MM.1S (cell line): ENCODE data around the gene PDPN.

Experiments
- DNase-seq: peaks from one replicate; pipeline ENCODE4 v3.0.0-alpha.2; 2015
- H2AFZ ChIP-seq: fragments of 300-600 bp; sonication (generic); 2 replicates; pipeline ENCODE4 v1.6.0; 2016; ENCODE audit warnings: antibody characterized with exemption, low read length
- H3F3A ChIP-seq: fragments of 300-600 bp; sonication (generic); 2 replicates; pipeline ENCODE4 v1.6.1; 2016; ENCODE audit warnings: mild to moderate bottlenecking, antibody characterized with exemption, low read length, moderate library complexity, mixed read lengths; ENCODE audit not compliant: insufficient read depth
- H3K27ac ChIP-seq: fragments of 300-600 bp; sonication (generic); 2 replicates; pipeline ENCODE4 v1.5.1; 2016; ENCODE audit warnings: mild to moderate bottlenecking, low read length
- H3K27me3 ChIP-seq: fragments of 300-600 bp; sonication (generic); replicated peaks from 2 replicates; pipeline ENCODE4 v1.6.0; 2016; ENCODE audit warnings: low read length; ENCODE audit not compliant: insufficient read depth
- H3K36me3 ChIP-seq: fragments of 300-600 bp; sonication (generic); replicated peaks from 2 replicates; pipeline ENCODE4 v1.6.1; 2016; ENCODE audit warnings: mild to moderate bottlenecking, low read length, mixed read lengths; ENCODE audit not compliant: insufficient read depth
- H3K4me1 ChIP-seq: fragments of 300-600 bp; sonication (generic); 2 replicates; pipeline ENCODE4 v1.6.1; 2016; ENCODE audit warnings: low read length, mixed read lengths
- H3K4me2 ChIP-seq: fragments of 300-600 bp; sonication (generic); 2 replicates; pipeline ENCODE4 v1.6.0; 2016; ENCODE audit warnings: low read depth, low read length
- H3K4me3 ChIP-seq: fragments of 300-600 bp; sonication (generic); 2 replicates; pipeline ENCODE4 v1.5.1; 2016; ENCODE audit warnings: low read length, mixed read lengths
- H3K79me2 ChIP-seq: fragments of 300-600 bp; sonication (generic); 2 replicates; pipeline ENCODE4 v1.6.1; 2016; ENCODE audit warnings: mixed run types, low read length, mixed read lengths
- H3K9ac ChIP-seq: fragments of 300-600 bp; sonication (generic); 2 replicates; pipeline ENCODE4 v1.6.1; 2016; ENCODE audit warnings: low read length, mixed read lengths
- H3K9me2 ChIP-seq: fragments of 300-600 bp; sonication (generic); replicated peaks from 2 replicates; pipeline ENCODE4 v1.6.1; 2016; ENCODE audit warnings: mild to moderate bottlenecking, low read length, mixed read lengths; ENCODE audit not compliant: insufficient read depth
- H3K9me3 ChIP-seq: fragments of 300-600 bp; sonication (generic); replicated peaks from 2 replicates; pipeline ENCODE4 v1.6.1; 2016; ENCODE audit warnings: mild to moderate bottlenecking, low read length, mixed read lengths; ENCODE audit not compliant: insufficient read depth
- H4K20me1 ChIP-seq: fragments of 300-600 bp; sonication (generic); 2 replicates; pipeline ENCODE4 v1.6.1; 2016; ENCODE audit warnings: mild to moderate bottlenecking, low read length, moderate library complexity, mixed read lengths; ENCODE audit not compliant: insufficient read depth
- EZH2 ChIP-seq: fragments of 300-600 bp; sonication (generic); optimal IDR thresholded peaks from 2 replicates; pipeline ENCODE3; 2017; ENCODE audit warnings: low read depth, mild to moderate bottlenecking, antibody characterized with exemption, low read length, mixed read lengths
- EZH2phosphoT487 ChIP-seq: fragments of 300-600 bp; sonication (generic); IDR thresholded peaks from 2 replicates; pipeline ENCODE4 v1.6.1; 2018; ENCODE audit warnings: antibody characterized with exemption, low read length
- TF ChIP-seq, protein P1 (sequence below): fragments of 300-600 bp; sonication (generic); IDR thresholded peaks from 2 replicates; pipeline ENCODE4 v1.5.1; 2016; ENCODE audit warnings: antibody characterized with exemption, low read length, mixed read lengths

PDPN gene

GRCh38 chr1:13604721-13605120, 21.1 kb downstream of the PDPN start:
- DNase-seq, result no peak
- Histone ChIP-seq H3K36me3 (no peaks in the 10 kb centered on the region), H3K27ac (no peak overlapping the region), H4K20me1 (no peaks in the 10 kb centered on the region), H3K4me2 (no peak overlapping the region), H3K79me2 (no peaks in the 10 kb centered on the region), H3K27me3 (no peaks in the 10 kb centered on the region), H3K4me1 (no peaks in the 10 kb centered on the region), H3F3A (no peaks in the 10 kb centered on the region), H3K9me3 (no peaks in the 10 kb centered on the region), H3K9ac (no peak overlapping the region), H3K9me2 (no peaks in the 10 kb centered on the region), H2AFZ (no peak overlapping the region), H3K4me3 (no peak overlapping the region)
- no peak for TF ChIP-seq EZH2
- TF ChIP-seq, protein P1, sequence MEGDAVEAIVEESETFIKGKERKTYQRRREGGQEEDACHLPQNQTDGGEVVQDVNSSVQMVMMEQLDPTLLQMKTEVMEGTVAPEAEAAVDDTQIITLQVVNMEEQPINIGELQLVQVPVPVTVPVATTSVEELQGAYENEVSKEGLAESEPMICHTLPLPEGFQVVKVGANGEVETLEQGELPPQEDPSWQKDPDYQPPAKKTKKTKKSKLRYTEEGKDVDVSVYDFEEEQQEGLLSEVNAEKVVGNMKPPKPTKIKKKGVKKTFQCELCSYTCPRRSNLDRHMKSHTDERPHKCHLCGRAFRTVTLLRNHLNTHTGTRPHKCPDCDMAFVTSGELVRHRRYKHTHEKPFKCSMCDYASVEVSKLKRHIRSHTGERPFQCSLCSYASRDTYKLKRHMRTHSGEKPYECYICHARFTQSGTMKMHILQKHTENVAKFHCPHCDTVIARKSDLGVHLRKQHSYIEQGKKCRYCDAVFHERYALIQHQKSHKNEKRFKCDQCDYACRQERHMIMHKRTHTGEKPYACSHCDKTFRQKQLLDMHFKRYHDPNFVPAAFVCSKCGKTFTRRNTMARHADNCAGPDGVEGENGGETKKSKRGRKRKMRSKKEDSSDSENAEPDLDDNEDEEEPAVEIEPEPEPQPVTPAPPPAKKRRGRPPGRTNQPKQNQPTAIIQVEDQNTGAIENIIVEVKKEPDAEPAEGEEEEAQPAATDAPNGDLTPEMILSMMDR, result no peak
- no peak for TF ChIP-seq EZH2phosphoT487

DNA sequence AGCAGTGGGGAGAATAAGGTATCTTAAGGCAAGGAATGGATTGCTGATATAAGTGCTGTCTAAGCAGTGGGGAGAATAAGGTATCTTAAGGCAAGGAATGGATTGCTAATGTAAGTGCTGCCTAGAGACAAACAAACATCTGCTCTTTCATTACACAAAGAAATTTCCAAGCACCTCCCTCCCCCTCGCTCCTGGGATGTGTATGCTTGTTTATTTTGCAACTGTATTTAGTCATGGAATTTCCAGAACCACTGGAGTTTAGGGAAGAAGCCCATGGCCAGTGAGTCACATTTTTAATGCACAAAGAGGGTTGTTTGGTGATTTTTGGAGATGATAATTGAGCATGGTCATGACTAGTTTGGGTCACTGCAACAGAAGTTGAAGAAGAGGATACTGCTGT, 21.5 kb downstream of the PDPN start:
- Histone ChIP-seq H3K4me1 (no peaks in the 10 kb centered on the region), H3F3A (no peaks in the 10 kb centered on the region), H3K9me2 (no peaks in the 10 kb centered on the region), H3K9ac (no peak overlapping the region), H4K20me1 (no peaks in the 10 kb centered on the region), H3K27me3 (no peaks in the 10 kb centered on the region), H3K36me3 (no peaks in the 10 kb centered on the region), H3K27ac (no peak overlapping the region), H3K4me2 (no peak overlapping the region), H3K9me3 (no peaks in the 10 kb centered on the region), H3K4me3 (no peak overlapping the region), H3K79me2 (no peaks in the 10 kb centered on the region), H2AFZ (no peak overlapping the region)
- no peak for TF ChIP-seq EZH2phosphoT487
- TF ChIP-seq EZH2, result no peak
- TF ChIP-seq, protein P1, result no peak
- DNase-seq, result no peak

DNA sequence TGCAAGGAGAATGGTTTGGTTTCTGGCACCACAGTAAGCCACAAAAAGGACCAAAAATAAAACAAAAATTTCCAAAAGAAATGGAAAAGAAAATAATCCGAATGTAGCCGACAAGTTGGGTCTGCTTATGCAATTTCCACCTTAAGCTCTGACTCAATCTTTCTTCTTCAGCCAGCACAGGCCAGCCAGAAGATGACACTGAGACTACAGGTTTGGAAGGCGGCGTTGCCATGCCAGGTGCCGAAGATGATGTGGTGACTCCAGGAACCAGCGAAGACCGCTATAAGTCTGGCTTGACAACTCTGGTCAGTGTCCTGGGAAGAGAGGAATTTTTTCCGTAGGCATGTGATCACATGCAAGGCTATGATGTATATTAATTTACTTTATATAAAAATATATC, 23.4 kb downstream of the PDPN start:
- no peak overlapping the region for H3K27ac ChIP-seq
- no peak overlapping the region for H3K4me3 ChIP-seq
- no peaks in the 10 kb centered on the region for H3K9me3 ChIP-seq
- H3K27me3 ChIP-seq, result no peaks in the 10 kb centered on the region
- H3K79me2 ChIP-seq, result no peaks in the 10 kb centered on the region
- no peak overlapping the region for H3K4me2 ChIP-seq
- H2AFZ ChIP-seq, result no peak overlapping the region
- no peak overlapping the region for H3K9ac ChIP-seq
- no peaks in the 10 kb centered on the region for H4K20me1 ChIP-seq
- H3K4me1 ChIP-seq, result no peaks in the 10 kb centered on the region
- H3K36me3 ChIP-seq, result no peaks in the 10 kb centered on the region
- H3F3A ChIP-seq, result no peaks in the 10 kb centered on the region
- DNase-seq, result no peak
- TF ChIP-seq EZH2phosphoT487 (no peak), EZH2 (no peak)
- TF ChIP-seq, protein P1, result no peak
- no peaks in the 10 kb centered on the region for H3K9me2 ChIP-seq

GRCh38 chr1:13616234-13616633, 32.6 kb downstream of the PDPN start:
- TF ChIP-seq, protein P1, result no peak
- H3K36me3 ChIP-seq, result no peaks in the 10 kb centered on the region
- DNase-seq, result no peak

More at GRCh38 chr1:13616234-13616633, 32.6 kb downstream of the PDPN start:
- Histone ChIP-seq H2AFZ (no peak overlapping the region), H3K79me2 (no peaks in the 10 kb centered on the region), H4K20me1 (no peaks in the 10 kb centered on the region), H3K4me2 (no peak overlapping the region), H3K9ac (no peak overlapping the region), H3K9me2 (no peaks in the 10 kb centered on the region), H3K27me3 (no peaks in the 10 kb centered on the region), H3K27ac (no peak overlapping the region), H3K4me3 (no peak overlapping the region), H3F3A (no peaks in the 10 kb centered on the region), H3K9me3 (no peaks in the 10 kb centered on the region), H3K4me1 (no peaks in the 10 kb centered on the region)
